Stimulated activated CD4-positive, alpha-beta T cell treated with anti-CD3 and anti-CD28 coated beads, Interleukin-4, amount 100 ng/mL, for 4 hours (primary cell): ENCODE results near the gene TENT5D.
"Not testable (repeated sequence)": the region's sequence is repeated elsewhere in the genome, so short reads cannot be mapped to it uniquely, and the experiment has no call there.

Source experiments
- DNase-seq, 2 experiments: peaks; one replicate each; pipeline ENCODE4 v3.0.0-alpha.2; 2020

The TENT5D gene

GRCh38 chrX:80420147-80420546, at the start of gene TENT5D:
TENT5D (plus strand) TSS chrX:80420447; CDS start chrX:80442540, 22,093 bp downstream.
- DNase-seq = no peak

GRCh38 chrX:80385651-80386050, 34.6 kb upstream of the TENT5D start:
- not testable (repeated sequence) for DNase-seq

GRCh38 chrX:80388206-80388605, 32.0 kb upstream of the TENT5D start:
- no peak for DNase-seq

DNA sequence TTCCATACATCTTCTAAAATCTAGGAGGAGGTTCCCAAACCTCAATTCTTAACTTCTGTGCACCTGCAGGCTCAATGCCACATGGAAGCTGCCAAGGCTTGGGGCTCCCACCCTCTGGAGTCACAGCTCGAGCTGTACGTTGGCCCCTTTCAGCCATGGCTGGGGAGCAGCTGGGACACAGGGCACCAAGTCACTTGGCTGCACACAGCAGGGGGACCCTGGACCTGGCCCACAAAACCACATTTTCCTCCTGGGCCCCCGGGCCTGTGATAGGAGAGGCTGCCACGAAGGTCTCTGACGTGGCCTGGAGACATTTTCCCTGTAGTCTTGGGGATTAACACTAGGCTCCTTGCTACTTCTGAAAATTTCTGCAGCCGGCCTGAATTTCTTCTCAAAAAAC, 8.2 kb upstream of the TENT5D start:
- no peak for DNase-seq

DNA sequence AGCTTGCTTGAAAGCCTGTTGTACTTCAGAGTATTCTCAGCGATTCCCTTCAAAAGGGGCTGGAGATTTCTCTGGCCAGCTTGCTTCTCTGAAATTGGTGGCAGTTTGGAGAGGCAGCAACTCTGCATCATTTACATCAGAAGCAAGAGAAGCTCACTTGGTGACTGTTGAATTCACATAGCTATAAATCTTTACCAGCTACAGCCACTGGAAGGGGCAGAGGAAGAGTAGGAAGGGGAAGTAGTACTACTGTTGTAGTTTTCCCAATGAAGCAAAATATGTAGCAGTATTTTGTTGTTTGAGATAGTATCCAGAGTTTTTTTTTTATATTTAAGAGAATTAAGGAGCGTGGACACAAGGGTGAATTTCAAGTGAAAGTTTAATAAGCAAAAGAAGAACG, 2.8 kb downstream of the TENT5D start:
- no peak for DNase-seq

- DNase-seq = no peak
Measured at GRCh38 chrX:80423744-80424143, 3.5 kb downstream of the TENT5D start.

- no peak for DNase-seq
Measured at GRCh38 chrX:80430826-80431504, 10.7 kb downstream of the TENT5D start.

DNA sequence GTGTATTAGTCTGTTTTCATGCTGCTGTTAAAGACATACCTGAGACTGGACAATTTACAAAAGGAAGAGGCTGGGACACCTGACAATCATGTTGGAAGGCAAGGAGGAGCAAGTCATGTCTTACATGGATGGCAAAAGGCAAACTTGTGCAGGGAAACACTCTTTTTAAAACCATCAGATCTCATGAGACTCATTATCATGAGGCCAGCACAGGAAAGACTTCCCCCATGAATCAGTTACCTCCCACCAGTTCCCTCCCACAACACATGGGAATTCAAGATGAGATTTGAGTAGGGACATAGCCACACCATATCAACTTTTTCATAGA, 11.2 kb downstream of the TENT5D start:
- DNase-seq = no peak

- DNase-seq = no peak
Measured at GRCh38 chrX:80432441-80432840, 12.2 kb downstream of the TENT5D start.

DNA sequence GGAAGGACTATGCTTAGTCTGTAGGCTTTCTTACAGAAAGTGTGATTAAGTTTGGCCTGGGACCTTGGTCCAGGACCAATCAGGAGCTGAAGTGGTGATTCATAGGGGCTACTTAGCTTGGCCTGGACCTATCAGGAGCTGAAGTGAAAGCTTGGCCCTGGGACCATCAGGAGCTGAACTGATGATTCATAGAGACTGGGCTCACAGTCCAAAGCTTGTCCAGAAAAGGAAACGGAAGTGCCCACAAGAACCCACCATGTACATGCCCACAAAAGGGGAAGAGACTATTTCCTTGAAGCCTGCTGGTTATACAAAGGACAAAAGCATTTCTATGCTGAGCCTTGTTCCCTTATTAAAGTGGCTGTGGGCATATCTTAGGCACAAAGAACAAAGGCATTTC, 12.6 kb downstream of the TENT5D start:
- DNase-seq = no peak

- not testable (repeated sequence) for DNase-seq
Measured at GRCh38 chrX:80468166-80468565, 47.9 kb downstream of the TENT5D start.

DNA sequence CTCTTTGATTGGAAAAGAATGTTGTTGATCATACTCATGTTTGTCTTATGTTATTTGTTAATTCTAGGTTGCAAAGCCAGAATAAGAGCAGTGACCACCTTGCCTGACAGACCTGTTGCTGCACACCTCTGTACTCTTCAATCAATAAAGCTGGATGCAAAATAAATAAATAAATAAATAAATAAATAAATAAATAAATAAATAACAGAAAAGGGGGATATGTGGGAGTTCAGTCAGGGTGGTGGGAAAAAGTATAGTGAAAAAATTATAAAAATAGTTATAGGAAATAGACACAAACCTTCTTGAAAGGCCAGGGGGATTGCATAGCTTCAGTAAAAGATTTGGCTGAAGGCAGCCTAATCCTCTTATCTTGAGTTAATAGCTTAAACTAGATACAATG, 51.3 kb downstream of the TENT5D start:
- DNase-seq = no peak

- DNase-seq = no peak
Measured at GRCh38 chrX:80485543-80485942, 65.3 kb downstream of the TENT5D start.

DNA sequence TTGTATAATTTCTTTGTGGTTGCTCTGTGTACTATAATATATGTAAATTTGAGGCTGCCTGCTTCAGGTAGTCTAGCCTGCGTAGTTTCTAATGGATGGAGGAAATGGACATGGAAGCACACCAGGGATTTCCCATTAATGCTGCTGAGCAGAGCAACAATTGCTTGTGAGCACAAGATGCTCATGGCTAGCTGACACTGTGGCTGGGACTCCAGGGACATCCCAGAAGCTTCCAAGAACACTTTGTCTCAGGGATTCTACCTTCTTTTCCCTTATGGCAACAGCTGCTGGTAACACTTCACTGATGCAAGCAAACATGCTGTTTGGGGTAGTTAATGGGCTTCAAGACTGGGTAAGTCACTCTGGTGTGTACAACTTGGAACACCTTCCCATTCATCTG, 66.1 kb downstream of the TENT5D start:
- no peak for DNase-seq

- no peak for DNase-seq
Measured at GRCh38 chrX:80489166-80489565, 68.9 kb downstream of the TENT5D start.
